ENCODE results near the gene SEH1L.

Gene SEH1L

GRCh38 chr18:12946549-12947284, 1.1 kb upstream of the SEH1L start:
- peaks cover 0 to 4% of the 10 kb centered on the region in 2 donors for H3K4me1 ChIP-seq (ENCODE audit: control insufficient read depth in 1 of 2, insufficient read depth in 2 of 2, low read length in 2 of 2)

GRCh38 chr18:12948050-12948804, 416 bp downstream of the SEH1L start:
- Histone ChIP-seq H3K4me3 (ENCODE audit: low read depth in 1 of 2, low read length in 2 of 2) (peak overlapping the region; percentile 70 to 75), H3K9me3 (ENCODE audit: control insufficient read depth in 1 of 2, low read length in 2 of 2) (no peaks in the 10 kb centered on the region), H3K36me3 (ENCODE audit: control insufficient read depth in 1 of 2, insufficient read depth in 2 of 2, low read length in 2 of 2) (no peaks in the 10 kb centered on the region), H3K4me1 (ENCODE audit: control insufficient read depth in 1 of 2, insufficient read depth in 2 of 2, low read length in 2 of 2) (peaks cover 0 to 4% of the 10 kb centered on the region in 2 donors), H3K27ac (ENCODE audit: low read length) (peak overlapping the region; percentile 79), H3K27me3 (ENCODE audit: low read depth, low read length) (no peaks in the 10 kb centered on the region)

More at GRCh38 chr18:12946549-12947284, 1.1 kb upstream of the SEH1L start:
- no peaks in the 10 kb centered on the region for H3K36me3 ChIP-seq (ENCODE audit: control insufficient read depth in 1 of 2, insufficient read depth in 2 of 2, low read length in 2 of 2)
- H3K27ac ChIP-seq (ENCODE audit: low read length) = peak overlapping the region; percentile 98
- H3K27me3 ChIP-seq (ENCODE audit: low read depth, low read length) = no peaks in the 10 kb centered on the region
- peak overlapping the region; percentile 81 to 84 for H3K4me3 ChIP-seq (ENCODE audit: low read depth in 1 of 2, low read length in 2 of 2)
- H3K9me3 ChIP-seq (ENCODE audit: control insufficient read depth in 1 of 2, low read length in 2 of 2) = no peaks in the 10 kb centered on the region

GRCh38 chr18:12958478-12958877, 10.7 kb downstream of the SEH1L start:
- H3K9me3 ChIP-seq (ENCODE audit: control insufficient read depth in 1 of 2, low read length in 2 of 2) = no peaks in the 10 kb centered on the region
- H3K27me3 ChIP-seq (ENCODE audit: low read depth, low read length) = no peaks in the 10 kb centered on the region
- H3K4me1 ChIP-seq (ENCODE audit: control insufficient read depth in 1 of 2, insufficient read depth in 2 of 2, low read length in 2 of 2) = no peaks in the 10 kb centered on the region
- peaks cover 7 to 16% of the 10 kb centered on the region in 2 donors for H3K36me3 ChIP-seq (ENCODE audit: control insufficient read depth in 1 of 2, insufficient read depth in 2 of 2, low read length in 2 of 2)
- no peak overlapping the region for H3K4me3 ChIP-seq (ENCODE audit: low read depth in 1 of 2, low read length in 2 of 2)
- H3K27ac ChIP-seq (ENCODE audit: low read length) = no peak overlapping the region

GRCh38 chr18:12960395-12960794, 12.6 kb downstream of the SEH1L start:
- Histone ChIP-seq H3K4me3 (ENCODE audit: low read depth in 1 of 2, low read length in 2 of 2) (no peak overlapping the region), H3K4me1 (ENCODE audit: control insufficient read depth in 1 of 2, insufficient read depth in 2 of 2, low read length in 2 of 2) (no peaks in the 10 kb centered on the region), H3K27ac (ENCODE audit: low read length) (no peak overlapping the region), H3K9me3 (ENCODE audit: control insufficient read depth in 1 of 2, low read length in 2 of 2) (no peaks in the 10 kb centered on the region), H3K36me3 (ENCODE audit: control insufficient read depth in 1 of 2, insufficient read depth in 2 of 2, low read length in 2 of 2) (peaks cover 9 to 21% of the 10 kb centered on the region in 2 donors), H3K27me3 (ENCODE audit: low read depth, low read length) (no peaks in the 10 kb centered on the region)

GRCh38 chr18:12960853-12961397, 13.1 kb downstream of the SEH1L start:
- Histone ChIP-seq H3K36me3 (ENCODE audit: control insufficient read depth in 1 of 2, insufficient read depth in 2 of 2, low read length in 2 of 2) (peaks cover 13 to 21% of the 10 kb centered on the region in 2 donors), H3K9me3 (ENCODE audit: control insufficient read depth in 1 of 2, low read length in 2 of 2) (no peaks in the 10 kb centered on the region), H3K4me3 (ENCODE audit: low read depth in 1 of 2, low read length in 2 of 2) (no peak overlapping the region), H3K4me1 (ENCODE audit: control insufficient read depth in 1 of 2, insufficient read depth in 2 of 2, low read length in 2 of 2) (no peaks in the 10 kb centered on the region), H3K27me3 (ENCODE audit: low read depth, low read length) (no peaks in the 10 kb centered on the region), H3K27ac (ENCODE audit: low read length) (no peak overlapping the region)

GRCh38 chr18:12963069-12963468, 15.3 kb downstream of the SEH1L start:
- Histone ChIP-seq H3K27ac (ENCODE audit: low read length) (no peak overlapping the region), H3K4me3 (ENCODE audit: low read depth in 1 of 2, low read length in 2 of 2) (no peak overlapping the region), H3K36me3 (ENCODE audit: control insufficient read depth in 1 of 2, insufficient read depth in 2 of 2, low read length in 2 of 2) (peaks cover 14 to 20% of the 10 kb centered on the region in 2 donors), H3K27me3 (ENCODE audit: low read depth, low read length) (no peaks in the 10 kb centered on the region), H3K9me3 (ENCODE audit: control insufficient read depth in 1 of 2, low read length in 2 of 2) (no peaks in the 10 kb centered on the region), H3K4me1 (ENCODE audit: control insufficient read depth in 1 of 2, insufficient read depth in 2 of 2, low read length in 2 of 2) (no peaks in the 10 kb centered on the region)

- Histone ChIP-seq H3K27ac (ENCODE audit: low read length) (no peak overlapping the region), H3K4me3 (ENCODE audit: low read depth in 1 of 2, low read length in 2 of 2) (no peak overlapping the region), H3K9me3 (ENCODE audit: control insufficient read depth in 1 of 2, low read length in 2 of 2) (no peaks in the 10 kb centered on the region), H3K4me1 (ENCODE audit: control insufficient read depth in 1 of 2, insufficient read depth in 2 of 2, low read length in 2 of 2) (no peaks in the 10 kb centered on the region), H3K36me3 (ENCODE audit: control insufficient read depth in 1 of 2, insufficient read depth in 2 of 2, low read length in 2 of 2) (peaks cover 17 to 36% of the 10 kb centered on the region in 2 donors), H3K27me3 (ENCODE audit: low read depth, low read length) (no peaks in the 10 kb centered on the region)
These were observed 20.3 kb downstream of the SEH1L start for GRCh38 chr18:12968115-12968514.

- no peaks in the 10 kb centered on the region for H3K27me3 ChIP-seq (ENCODE audit: low read depth, low read length)
- no peak overlapping the region for H3K4me3 ChIP-seq (ENCODE audit: low read depth in 1 of 2, low read length in 2 of 2)
- no peaks in the 10 kb centered on the region for H3K4me1 ChIP-seq (ENCODE audit: control insufficient read depth in 1 of 2, insufficient read depth in 2 of 2, low read length in 2 of 2)
- H3K36me3 ChIP-seq (ENCODE audit: control insufficient read depth in 1 of 2, insufficient read depth in 2 of 2, low read length in 2 of 2) = peaks cover 12 to 34% of the 10 kb centered on the region in 2 donors
- no peak overlapping the region for H3K27ac ChIP-seq (ENCODE audit: low read length)
- no peaks in the 10 kb centered on the region for H3K9me3 ChIP-seq (ENCODE audit: control insufficient read depth in 1 of 2, low read length in 2 of 2)
These were observed 20.8 kb downstream of the SEH1L start for GRCh38 chr18:12968619-12969018.

GRCh38 chr18:12973562-12974213, 25.9 kb downstream of the SEH1L start:
- H3K27ac ChIP-seq (ENCODE audit: low read length) = no peak overlapping the region
- H3K4me3 ChIP-seq (ENCODE audit: low read depth in 1 of 2, low read length in 2 of 2) = no peak overlapping the region
- no peaks in the 10 kb centered on the region for H3K9me3 ChIP-seq (ENCODE audit: control insufficient read depth in 1 of 2, low read length in 2 of 2)
- peaks cover 0 to 4% of the 10 kb centered on the region in 2 donors for H3K4me1 ChIP-seq (ENCODE audit: control insufficient read depth in 1 of 2, insufficient read depth in 2 of 2, low read length in 2 of 2)
- H3K36me3 ChIP-seq (ENCODE audit: control insufficient read depth in 1 of 2, insufficient read depth in 2 of 2, low read length in 2 of 2) = peaks cover 18 to 42% of the 10 kb centered on the region in 2 donors
- H3K27me3 ChIP-seq (ENCODE audit: low read depth, low read length) = no peaks in the 10 kb centered on the region

GRCh38 chr18:12975488-12975887, 27.7 kb downstream of the SEH1L start:
- H3K27ac ChIP-seq (ENCODE audit: low read length) = no peak overlapping the region
- no peaks in the 10 kb centered on the region for H3K9me3 ChIP-seq (ENCODE audit: control insufficient read depth in 1 of 2, low read length in 2 of 2)
- H3K27me3 ChIP-seq (ENCODE audit: low read depth, low read length) = no peaks in the 10 kb centered on the region
- H3K36me3 ChIP-seq (ENCODE audit: control insufficient read depth in 1 of 2, insufficient read depth in 2 of 2, low read length in 2 of 2) = peaks cover 18 to 42% of the 10 kb centered on the region in 2 donors
- H3K4me1 ChIP-seq (ENCODE audit: control insufficient read depth in 1 of 2, insufficient read depth in 2 of 2, low read length in 2 of 2) = peaks cover 0 to 4% of the 10 kb centered on the region in 2 donors
- H3K4me3 ChIP-seq (ENCODE audit: low read depth in 1 of 2, low read length in 2 of 2) = no peak overlapping the region

- peaks cover 0 to 4% of the 10 kb centered on the region in 2 donors for H3K4me1 ChIP-seq (ENCODE audit: control insufficient read depth in 1 of 2, insufficient read depth in 2 of 2, low read length in 2 of 2)
- H3K36me3 ChIP-seq (ENCODE audit: control insufficient read depth in 1 of 2, insufficient read depth in 2 of 2, low read length in 2 of 2) = peaks cover 18 to 37% of the 10 kb centered on the region in 2 donors
- H3K27me3 ChIP-seq (ENCODE audit: low read depth, low read length) = no peaks in the 10 kb centered on the region
- H3K4me3 ChIP-seq (ENCODE audit: low read depth in 1 of 2, low read length in 2 of 2) = no peak overlapping the region
- H3K27ac ChIP-seq (ENCODE audit: low read length) = no peak overlapping the region
- H3K9me3 ChIP-seq (ENCODE audit: control insufficient read depth in 1 of 2, low read length in 2 of 2) = no peaks in the 10 kb centered on the region
These were observed 28.5 kb downstream of the SEH1L start for GRCh38 chr18:12976305-12976704.
